ENCODE data around the gene BAZ2A.
"Not testable (repeated sequence)": the region's sequence is repeated elsewhere in the genome, so short reads cannot be mapped to it uniquely, and the experiment has no call there.

Gene BAZ2A

DNA sequence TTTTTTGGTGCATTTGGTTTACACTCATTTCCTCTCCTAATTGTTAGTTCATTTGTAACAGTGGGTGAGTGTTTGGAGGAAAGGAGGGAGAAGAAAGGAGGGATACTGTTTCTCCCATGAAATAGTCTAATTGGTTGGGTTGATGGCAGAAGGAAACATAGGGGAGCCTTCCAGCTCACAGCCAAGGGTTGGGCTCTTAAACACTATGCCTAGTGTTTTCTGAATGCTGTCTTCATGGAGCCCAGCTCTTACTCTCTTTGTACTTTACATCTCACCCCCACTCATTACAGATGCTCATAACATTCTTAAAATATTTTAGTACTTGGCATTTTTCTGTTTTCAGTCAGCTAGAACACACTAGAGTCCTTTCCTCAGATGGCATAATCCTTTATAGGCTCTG lies 38.2 kb downstream of the BAZ2A start:
- H3K27ac ChIP-seq = no peak overlapping the region
- no peak for TF ChIP-seq CTCF (conservative IDR thresholded peaks at IDR 0.05)

- TF ChIP-seq CTCF (conservative IDR thresholded peaks at IDR 0.05) = no peak
- no peak overlapping the region for H3K27ac ChIP-seq
These were observed 39.0 kb downstream of the BAZ2A start for GRCh38 chr12:56591126-56591525.

GRCh38 chr12:56590237-56590830 lies 39.8 kb downstream of the BAZ2A start:
- peak; percentile 73 for TF ChIP-seq CTCF (conservative IDR thresholded peaks at IDR 0.05)
- H3K27ac ChIP-seq = no peak overlapping the region

- H3K27ac ChIP-seq = no peak overlapping the region
These were observed 40.3 kb downstream of the BAZ2A start for GRCh38 chr12:56589783-56590182.

DNA sequence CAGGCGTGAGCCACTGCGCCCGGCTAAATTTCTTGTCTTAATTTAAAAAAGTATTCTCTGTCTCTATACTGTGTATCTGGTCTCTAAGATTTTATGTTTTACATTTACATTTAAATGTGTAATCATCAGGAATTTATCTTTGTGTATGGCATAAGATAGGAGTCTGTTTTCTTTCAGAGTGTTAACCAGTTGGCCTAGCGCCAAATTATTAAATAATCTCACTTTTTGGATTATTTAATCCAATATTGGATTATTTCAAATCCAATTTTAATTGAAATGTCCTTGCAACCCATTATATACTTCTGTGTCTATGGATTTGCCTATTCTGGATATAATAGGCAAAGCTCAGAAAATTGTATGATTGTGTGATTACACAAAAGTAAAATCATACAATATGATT lies 45.0 kb downstream of the BAZ2A start:
- H3K27ac ChIP-seq = no peak overlapping the region
- TF ChIP-seq CTCF (conservative IDR thresholded peaks at IDR 0.05) = no peak

More at GRCh38 chr12:56589783-56590182, 40.3 kb downstream of the BAZ2A start:
- no peak for TF ChIP-seq CTCF (conservative IDR thresholded peaks at IDR 0.05)

DNA sequence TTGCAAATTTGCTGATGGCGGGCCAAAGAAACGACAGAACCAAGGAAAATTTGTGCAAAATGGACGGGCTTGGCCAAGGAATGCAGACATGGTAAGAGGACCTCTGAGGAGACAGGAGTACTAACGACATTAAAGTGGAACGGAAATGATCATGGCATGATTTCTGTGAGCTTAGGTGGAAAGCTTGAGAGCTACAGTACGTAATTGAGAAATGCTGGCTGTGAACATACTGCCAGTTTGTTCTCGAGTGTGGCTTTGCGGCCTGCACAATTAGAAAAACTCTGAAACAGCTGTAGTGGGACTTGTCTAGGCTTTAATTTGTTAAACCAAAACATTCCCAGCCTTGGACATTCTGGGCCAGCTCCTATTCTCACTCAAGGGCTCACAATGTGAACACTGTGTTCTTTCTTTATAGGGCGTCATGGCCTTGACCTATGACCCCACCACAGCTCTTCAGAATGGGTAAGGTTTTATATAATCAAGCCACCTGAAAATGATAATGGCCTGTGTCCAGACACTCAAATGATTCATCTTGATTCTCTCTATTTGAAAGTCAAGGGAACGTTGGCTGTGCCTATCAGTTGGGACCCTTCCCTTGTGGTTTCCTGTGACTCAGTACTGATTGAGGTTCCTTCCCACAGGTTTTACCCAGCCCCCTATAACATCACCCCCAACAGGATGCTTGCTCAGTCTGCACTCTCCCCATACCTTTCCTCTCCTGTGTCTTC lies 48.5 kb downstream of the BAZ2A start:
- H3K27ac ChIP-seq = no peak overlapping the region
- TF ChIP-seq CTCF (conservative IDR thresholded peaks at IDR 0.05) = no peak

DNA sequence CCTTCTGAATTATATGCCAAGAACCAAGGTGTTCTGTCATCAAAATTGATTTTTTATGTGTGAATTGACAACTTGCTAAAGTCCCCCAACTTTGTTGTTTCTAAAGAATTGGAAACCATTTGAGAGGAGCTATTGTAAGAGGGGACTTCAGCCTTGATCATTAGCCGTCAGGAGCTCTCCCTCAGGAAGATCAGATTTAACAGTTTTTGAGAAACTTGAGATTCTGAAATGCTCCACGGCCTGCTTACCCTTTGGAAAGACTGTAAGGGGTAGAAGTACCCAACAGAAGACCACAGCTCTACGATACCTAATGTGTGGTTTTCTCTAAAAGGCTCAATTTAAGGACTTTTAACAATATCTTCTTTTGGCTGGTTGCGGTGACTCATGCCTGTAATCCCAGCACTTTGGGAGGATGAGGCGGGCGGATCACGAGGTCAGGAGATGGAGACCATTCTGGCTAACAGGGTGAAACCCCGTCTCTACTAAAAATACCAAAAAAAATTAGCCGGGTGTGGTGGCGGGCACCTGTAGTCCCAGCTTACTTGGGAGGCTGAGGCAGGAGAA lies 51.1 kb downstream of the BAZ2A start:
- no peak overlapping the region for H3K27ac ChIP-seq
- no peak for TF ChIP-seq CTCF (conservative IDR thresholded peaks at IDR 0.05)

DNA sequence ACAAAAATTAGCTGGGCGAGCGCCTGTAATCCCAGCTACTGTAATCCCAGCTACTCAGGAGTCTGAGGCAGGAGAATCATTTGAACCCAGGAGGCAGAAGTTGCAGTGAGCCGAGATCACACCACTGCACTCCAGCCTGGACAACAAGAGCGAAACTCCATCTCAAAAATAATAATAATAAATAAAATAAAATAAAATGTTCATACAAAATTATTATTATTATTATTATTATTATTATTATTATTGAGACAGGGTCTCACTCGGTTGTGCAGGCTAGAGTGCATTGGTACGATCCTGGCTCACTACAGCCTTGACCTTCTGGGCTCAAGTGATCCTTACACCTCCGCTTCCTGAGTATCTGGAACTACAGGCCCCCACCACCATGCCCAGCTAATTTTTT lies 52.9 kb downstream of the BAZ2A start:
- H3K27ac ChIP-seq = not testable (repeated sequence)

Data from VCaP (cell line).